ENCODE measurements around the gene TCL1A. TPM values are rescaled to one million over a fixed set of nuclear protein-coding genes. Genes with fewer than 3 reads are reported as not detected.

TCL1A gene
- total and polyA plus RNA-seq, 9 of the 15 experiments (the other 6 are each of a cell fraction or from before 2014, with no cell fraction given): 0.10 to 0.11 TPM; not detected in 7

- Histone ChIP-seq H3K79me2 (ENCODE audit: control insufficient read depth, insufficient read depth, low read length) (no peaks in the 10 kb centered on the region), H3K9me1 (ENCODE audit: control insufficient read depth, insufficient read depth, low read length) (no peaks in the 10 kb centered on the region), H3K9ac (ENCODE audit: insufficient read depth in 1 of 2, low read depth in 2 of 2, low read length in 2 of 2) (no peak overlapping the region), H3K36me3 (ENCODE audit: control insufficient read depth, insufficient read depth, low read length) (no peaks in the 10 kb centered on the region), H3K4me3 (no peak overlapping the region), H3K4me2 (ENCODE audit: insufficient read depth, low read length) (no peak overlapping the region), H3K9me3 (replicated peaks; ENCODE audit: control insufficient read depth, insufficient read depth, low read depth, low read length) (no peaks in the 10 kb centered on the region), H4K20me1 (replicated peaks; ENCODE audit: control insufficient read depth, insufficient read depth, low read length) (no peaks in the 10 kb centered on the region), H2AFZ (ENCODE audit: low read depth, low read length) (no peak overlapping the region), H3K27me3 (ENCODE audit: control insufficient read depth in 2 of 2, insufficient read depth in 2 of 2, low read length in 2 of 2) (peaks cover 0 to 31% of the 10 kb centered on the region in 2 experiments; a peak in 2 of 5 replicates), H3K4me1 (replicated peaks in 1 of 2; ENCODE audit: control insufficient read depth in 2 of 2, insufficient read depth in 2 of 2, low read length in 2 of 2) (peaks cover 0 to 8% of the 10 kb centered on the region in 2 experiments; a peak in 2 of 5 replicates), H3K27ac (ENCODE audit: extremely low read depth, low read depth, low read length) (no peak overlapping the region)
- TF ChIP-seq ZNF124 (CRISPR knock-in tag; IDR thresholded peaks at IDR 0.05): no peak
- TF ChIP-seq NUFIP1 (IDR thresholded peaks at IDR 0.05; ENCODE audit: partially characterized antibody): no peak
- no peak for TF ChIP-seq HOMEZ (CRISPR knock-in tag; IDR thresholded peaks at IDR 0.05)
- no peak for TF ChIP-seq MAFG (tag; conservative IDR thresholded peaks at IDR 0.05)
- TF ChIP-seq HDAC3 (IDR thresholded peaks at IDR 0.05; ENCODE audit: borderline replicate concordance, partially characterized antibody): no peak
- TF ChIP-seq ELF2 (CRISPR knock-in tag; IDR thresholded peaks at IDR 0.05): no peak
- no peak for TF ChIP-seq E2F3 (CRISPR knock-in tag; IDR thresholded peaks at IDR 0.05)
- no peak for TF ChIP-seq TOE1 (IDR thresholded peaks at IDR 0.05; ENCODE audit: borderline replicate concordance)
- TF ChIP-seq TOE1 (CRISPR knock-in tag; IDR thresholded peaks at IDR 0.05; ENCODE audit: borderline replicate concordance, low read depth): no peak
- no peak for TF ChIP-seq WHSC1 (IDR thresholded peaks at IDR 0.05; ENCODE audit: low read length)
- TF ChIP-seq POLR2AphosphoS2 (IDR thresholded peaks at IDR 0.05; ENCODE audit: low read length): no peak
- no peak for TF ChIP-seq SUPT5H (IDR thresholded peaks at IDR 0.05)
- no peak for TF ChIP-seq E4F1 (CRISPR knock-in tag; IDR thresholded peaks at IDR 0.05; ENCODE audit: borderline replicate concordance)
- no peak for TF ChIP-seq ZNF263 (CRISPR knock-in tag; IDR thresholded peaks at IDR 0.05; ENCODE audit: borderline replicate concordance)
- DNase-seq (ENCODE audit: extremely low read depth in 1 of 4, low spot score in 3 of 4): no peak
- in situ Hi-C loops (cut with MboI): no loop called here
- ATAC-seq: no peak
- WGBS (ENCODE audit: insufficient coverage, low coverage, missing lambda C conversion rate): 0% methylated on average over 6 of the region's 9 CpGs
- FAIRE-seq: no peak
- BruUV-seq (replicated peaks): no TSS peak
- ChIA-PET CTCF (ENCODE audit: low intra/inter-chr PET ratio) (interaction anchor here (0.7 kb wide), 1 partner anchor 339 kb away, joined by 3 read pairs; no protein-coding TSS in a partner anchor), POLR2A (no interaction called here)
- intact Hi-C loops (cut with micrococcal nuclease): no loop called here
Observed at GRCh38 chr14:95711476-95712176, 2.3 kb downstream of the TCL1A start.
